Measurements from ENCODE around the gene EPB41L4A.
"Not testable (repeated sequence)": the region's sequence is repeated elsewhere in the genome, so short reads cannot be mapped to it uniquely, and the experiment has no call there.

EPB41L4A gene, protein sequence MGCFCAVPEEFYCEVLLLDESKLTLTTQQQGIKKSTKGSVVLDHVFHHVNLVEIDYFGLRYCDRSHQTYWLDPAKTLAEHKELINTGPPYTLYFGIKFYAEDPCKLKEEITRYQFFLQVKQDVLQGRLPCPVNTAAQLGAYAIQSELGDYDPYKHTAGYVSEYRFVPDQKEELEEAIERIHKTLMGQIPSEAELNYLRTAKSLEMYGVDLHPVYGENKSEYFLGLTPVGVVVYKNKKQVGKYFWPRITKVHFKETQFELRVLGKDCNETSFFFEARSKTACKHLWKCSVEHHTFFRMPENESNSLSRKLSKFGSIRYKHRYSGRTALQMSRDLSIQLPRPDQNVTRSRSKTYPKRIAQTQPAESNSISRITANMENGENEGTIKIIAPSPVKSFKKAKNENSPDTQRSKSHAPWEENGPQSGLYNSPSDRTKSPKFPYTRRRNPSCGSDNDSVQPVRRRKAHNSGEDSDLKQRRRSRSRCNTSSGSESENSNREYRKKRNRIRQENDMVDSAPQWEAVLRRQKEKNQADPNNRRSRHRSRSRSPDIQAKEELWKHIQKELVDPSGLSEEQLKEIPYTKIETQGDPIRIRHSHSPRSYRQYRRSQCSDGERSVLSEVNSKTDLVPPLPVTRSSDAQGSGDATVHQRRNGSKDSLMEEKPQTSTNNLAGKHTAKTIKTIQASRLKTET

DNA sequence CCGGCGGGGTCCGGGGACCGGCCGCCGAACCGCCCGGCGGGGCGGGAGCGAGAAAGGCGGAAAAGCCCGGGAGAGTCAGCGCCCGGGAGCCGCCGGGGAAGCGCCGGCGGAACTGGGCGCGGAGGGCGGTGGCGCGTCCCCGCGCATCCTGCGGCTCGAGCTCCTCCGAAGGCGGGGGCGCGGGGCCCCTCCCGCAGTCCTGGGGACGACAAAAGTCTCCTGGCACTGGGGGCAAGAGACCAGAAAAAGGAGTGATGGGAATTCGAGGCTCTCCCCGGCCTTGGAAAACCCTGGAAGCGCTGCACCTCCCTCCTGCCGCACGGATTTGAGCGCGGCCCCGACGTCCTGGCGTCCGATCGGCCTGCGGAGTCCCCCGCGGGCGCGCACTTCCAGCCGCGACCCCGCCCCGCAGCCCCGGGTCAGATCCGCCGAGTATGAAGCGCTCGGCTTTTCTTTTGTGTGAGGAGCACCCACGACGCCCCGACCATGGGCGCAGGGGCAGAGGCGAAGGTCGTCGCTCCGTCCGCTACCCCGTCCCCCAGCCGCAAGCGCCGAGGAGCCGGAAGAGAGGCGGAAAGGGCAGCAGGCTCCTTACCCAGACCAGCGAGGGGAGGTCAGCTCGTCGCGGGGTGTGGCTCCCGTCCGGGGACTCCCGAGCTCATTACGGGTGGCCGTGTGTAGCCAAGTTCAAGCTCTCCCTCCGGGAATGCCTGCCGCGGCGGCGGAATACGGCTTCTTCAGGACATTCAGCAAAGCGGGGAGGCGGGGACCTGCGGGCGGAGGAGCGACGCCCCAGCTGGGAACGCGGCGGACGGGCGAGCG, at the start of gene EPB41L4A:
Gene EPB41L4A, minus strand, starts transcription at position 114 of the 822 bp plus-strand sequence. CDS start 238 bp downstream, outside the sequence.
- no peaks in the 10 kb centered on the region for H3K4me1 ChIP-seq (ENCODE audit: low read length)
- no peaks in the 10 kb centered on the region for H3K9me2 ChIP-seq (replicated peaks; ENCODE audit: insufficient read depth, low read length)
- H3K27me3 ChIP-seq (replicated peaks; ENCODE audit: insufficient read depth, low read length) = 0 out of 2 replicates have a peak, but pooled peaks cover 6% of the 10 kb centered on the region
- TF ChIP-seq EZH2phosphoT487 (IDR thresholded peaks at IDR 0.05; ENCODE audit: low read length) = no peak
- no peak for TF ChIP-seq EZH2 (optimal IDR thresholded peaks at IDR 0.05; ENCODE audit: low read depth, low read length)
- TF ChIP-seq, protein P1, sequence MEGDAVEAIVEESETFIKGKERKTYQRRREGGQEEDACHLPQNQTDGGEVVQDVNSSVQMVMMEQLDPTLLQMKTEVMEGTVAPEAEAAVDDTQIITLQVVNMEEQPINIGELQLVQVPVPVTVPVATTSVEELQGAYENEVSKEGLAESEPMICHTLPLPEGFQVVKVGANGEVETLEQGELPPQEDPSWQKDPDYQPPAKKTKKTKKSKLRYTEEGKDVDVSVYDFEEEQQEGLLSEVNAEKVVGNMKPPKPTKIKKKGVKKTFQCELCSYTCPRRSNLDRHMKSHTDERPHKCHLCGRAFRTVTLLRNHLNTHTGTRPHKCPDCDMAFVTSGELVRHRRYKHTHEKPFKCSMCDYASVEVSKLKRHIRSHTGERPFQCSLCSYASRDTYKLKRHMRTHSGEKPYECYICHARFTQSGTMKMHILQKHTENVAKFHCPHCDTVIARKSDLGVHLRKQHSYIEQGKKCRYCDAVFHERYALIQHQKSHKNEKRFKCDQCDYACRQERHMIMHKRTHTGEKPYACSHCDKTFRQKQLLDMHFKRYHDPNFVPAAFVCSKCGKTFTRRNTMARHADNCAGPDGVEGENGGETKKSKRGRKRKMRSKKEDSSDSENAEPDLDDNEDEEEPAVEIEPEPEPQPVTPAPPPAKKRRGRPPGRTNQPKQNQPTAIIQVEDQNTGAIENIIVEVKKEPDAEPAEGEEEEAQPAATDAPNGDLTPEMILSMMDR (IDR thresholded peaks at IDR 0.05; ENCODE audit: low read length) = no peak
- H3K4me3 ChIP-seq (ENCODE audit: low read length) = peak within 1 kb of the TSS; percentile 80
- H2AFZ ChIP-seq (ENCODE audit: low read length) = peak within 1 kb of the TSS; percentile 92
- H4K20me1 ChIP-seq (ENCODE audit: insufficient read depth, low read length) = no peaks in the 10 kb centered on the region
- no peaks in the 10 kb centered on the region for H3K36me3 ChIP-seq (replicated peaks; ENCODE audit: insufficient read depth, low read length)
- H3K4me2 ChIP-seq (ENCODE audit: low read depth, low read length) = peak within 1 kb of the TSS; percentile 90
- H3K9ac ChIP-seq (ENCODE audit: low read length) = peak within 1 kb of the TSS; percentile 30; the same call in 1 of the 2 replicates
- H3K9me3 ChIP-seq (replicated peaks; ENCODE audit: insufficient read depth, low read length) = no peaks in the 10 kb centered on the region
- DNase-seq = peak; percentile 61
- H3K27ac ChIP-seq (ENCODE audit: low read length) = peak within 1 kb of the TSS; percentile 47; the same call in 1 of the 2 replicates
- H3K79me2 ChIP-seq (ENCODE audit: low read length) = no peaks in the 10 kb centered on the region
- H3F3A ChIP-seq (ENCODE audit: insufficient read depth, low read length) = peaks cover 17% of the 10 kb centered on the region

DNA sequence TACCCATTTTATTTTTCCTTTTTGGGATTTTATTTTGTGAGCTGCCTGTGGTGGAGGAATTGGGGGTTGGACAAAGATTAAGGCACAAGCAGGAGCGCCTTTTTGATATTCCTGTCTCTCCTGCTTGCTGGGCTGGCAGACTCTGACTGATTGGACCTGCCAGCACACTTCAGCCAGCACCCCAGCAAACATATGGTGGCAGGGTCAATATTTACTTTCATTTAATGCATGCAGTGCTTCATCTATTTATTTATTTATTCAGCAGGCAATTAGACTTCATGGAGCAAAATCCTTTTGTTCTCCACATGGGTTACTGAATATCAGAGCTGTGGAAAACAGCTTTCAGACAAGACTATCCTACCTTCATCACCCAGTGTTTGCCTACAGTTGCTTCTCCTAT, 48.4 kb upstream of the EPB41L4A start:
- H3K9ac ChIP-seq (ENCODE audit: low read length) = no peak overlapping the region
- no peak overlapping the region for H3K27ac ChIP-seq (ENCODE audit: low read length)
- no peak for DNase-seq
- no peaks in the 10 kb centered on the region for H3K79me2 ChIP-seq (ENCODE audit: low read length)
- no peaks in the 10 kb centered on the region for H3K9me3 ChIP-seq (replicated peaks; ENCODE audit: insufficient read depth, low read length)
- no peaks in the 10 kb centered on the region for H3K9me2 ChIP-seq (replicated peaks; ENCODE audit: insufficient read depth, low read length)
- H3K4me2 ChIP-seq (ENCODE audit: low read depth, low read length) = no peak overlapping the region
- no peak overlapping the region for H3K4me3 ChIP-seq (ENCODE audit: low read length)
- no peaks in the 10 kb centered on the region for H3K4me1 ChIP-seq (ENCODE audit: low read length)
- no peaks in the 10 kb centered on the region for H3K27me3 ChIP-seq (replicated peaks; ENCODE audit: insufficient read depth, low read length)
- no peaks in the 10 kb centered on the region for H4K20me1 ChIP-seq (ENCODE audit: insufficient read depth, low read length)
- H3F3A ChIP-seq (ENCODE audit: insufficient read depth, low read length) = no peaks in the 10 kb centered on the region
- TF ChIP-seq EZH2phosphoT487 (IDR thresholded peaks at IDR 0.05; ENCODE audit: low read length) (no peak), EZH2 (optimal IDR thresholded peaks at IDR 0.05; ENCODE audit: low read depth, low read length) (no peak)
- TF ChIP-seq, protein P1 (IDR thresholded peaks at IDR 0.05; ENCODE audit: low read length) = no peak
- H2AFZ ChIP-seq (ENCODE audit: low read length) = no peak overlapping the region
- H3K36me3 ChIP-seq (replicated peaks; ENCODE audit: insufficient read depth, low read length) = no peaks in the 10 kb centered on the region

DNA sequence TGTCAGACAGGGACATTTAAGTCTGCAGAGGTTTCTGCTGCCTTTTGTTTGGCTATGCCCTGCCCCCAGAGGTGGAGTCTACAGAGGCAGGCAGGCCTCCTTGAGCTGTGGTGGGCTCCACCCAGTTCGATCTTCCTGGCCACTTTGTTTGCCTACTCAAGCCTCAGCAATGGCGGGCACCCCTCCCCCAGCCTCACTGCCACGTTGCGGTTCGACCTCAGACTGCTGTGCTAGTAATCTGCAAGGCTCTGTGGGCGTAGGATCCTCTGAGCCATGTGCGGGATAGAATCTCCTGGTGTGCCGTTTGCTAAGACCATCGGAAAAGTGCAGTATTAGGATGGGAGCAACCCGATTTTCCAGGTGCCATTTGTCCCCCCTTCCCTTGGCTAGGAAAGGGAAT, 47.2 kb upstream of the EPB41L4A start:
- not testable (repeated sequence) for H3K27me3 ChIP-seq (replicated peaks; ENCODE audit: insufficient read depth, low read length); H3K4me1 ChIP-seq (ENCODE audit: low read length); H3K9me2 ChIP-seq (replicated peaks; ENCODE audit: insufficient read depth, low read length); H3K4me3 ChIP-seq (ENCODE audit: low read length); H3K4me2 ChIP-seq (ENCODE audit: low read depth, low read length); H3K79me2 ChIP-seq (ENCODE audit: low read length); H3K36me3 ChIP-seq (replicated peaks; ENCODE audit: insufficient read depth, low read length); H3K27ac ChIP-seq (ENCODE audit: low read length); H3K9me3 ChIP-seq (replicated peaks; ENCODE audit: insufficient read depth, low read length); H2AFZ ChIP-seq (ENCODE audit: low read length); H4K20me1 ChIP-seq (ENCODE audit: insufficient read depth, low read length); H3F3A ChIP-seq (ENCODE audit: insufficient read depth, low read length); DNase-seq; H3K9ac ChIP-seq (ENCODE audit: low read length)

DNA sequence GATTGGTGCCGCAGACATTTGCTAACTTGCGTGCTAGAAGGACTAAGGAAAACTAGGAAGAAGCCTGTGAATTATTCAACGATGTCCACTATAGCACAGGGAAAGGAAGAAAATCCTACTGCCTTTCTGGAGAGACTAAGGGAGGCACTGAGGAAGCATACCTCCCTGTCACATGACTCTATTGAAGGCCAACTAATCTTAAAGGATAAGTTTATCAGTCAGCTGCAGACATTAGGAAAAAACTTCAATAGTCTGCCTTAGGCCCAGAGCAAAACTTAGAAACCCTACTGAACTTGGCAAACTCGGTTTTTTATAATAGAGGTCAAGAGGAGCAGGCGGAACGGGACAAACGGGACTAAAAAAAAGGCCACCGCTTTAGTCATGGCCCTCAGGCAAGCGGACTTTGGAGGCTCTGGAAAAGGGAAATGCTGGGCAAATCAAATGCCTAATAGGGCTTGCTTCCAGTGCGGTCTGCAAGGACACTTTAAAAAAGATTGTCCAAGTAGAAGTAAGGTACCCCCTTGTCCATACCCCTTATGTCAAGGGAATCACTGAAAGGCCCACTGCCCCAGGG, 28.2 kb upstream of the EPB41L4A start:
- not testable (repeated sequence) for H3K9me3 ChIP-seq (replicated peaks; ENCODE audit: insufficient read depth, low read length); H3K79me2 ChIP-seq (ENCODE audit: low read length); H3K4me2 ChIP-seq (ENCODE audit: low read depth, low read length); H4K20me1 ChIP-seq (ENCODE audit: insufficient read depth, low read length); H3F3A ChIP-seq (ENCODE audit: insufficient read depth, low read length); H2AFZ ChIP-seq (ENCODE audit: low read length); H3K9ac ChIP-seq (ENCODE audit: low read length); H3K4me1 ChIP-seq (ENCODE audit: low read length); H3K4me3 ChIP-seq (ENCODE audit: low read length); DNase-seq; H3K27me3 ChIP-seq (replicated peaks; ENCODE audit: insufficient read depth, low read length); H3K27ac ChIP-seq (ENCODE audit: low read length); H3K9me2 ChIP-seq (replicated peaks; ENCODE audit: insufficient read depth, low read length); H3K36me3 ChIP-seq (replicated peaks; ENCODE audit: insufficient read depth, low read length)
